ENCODE measurements around the gene PHGDH. TPM values are rescaled to one million over a fixed set of nuclear protein-coding genes. Genes with fewer than 3 reads are reported as not detected.

PHGDH gene
- total and polyA plus RNA-seq, 8 donors, result 31.9 to 132 (median 107) TPM

DNA sequence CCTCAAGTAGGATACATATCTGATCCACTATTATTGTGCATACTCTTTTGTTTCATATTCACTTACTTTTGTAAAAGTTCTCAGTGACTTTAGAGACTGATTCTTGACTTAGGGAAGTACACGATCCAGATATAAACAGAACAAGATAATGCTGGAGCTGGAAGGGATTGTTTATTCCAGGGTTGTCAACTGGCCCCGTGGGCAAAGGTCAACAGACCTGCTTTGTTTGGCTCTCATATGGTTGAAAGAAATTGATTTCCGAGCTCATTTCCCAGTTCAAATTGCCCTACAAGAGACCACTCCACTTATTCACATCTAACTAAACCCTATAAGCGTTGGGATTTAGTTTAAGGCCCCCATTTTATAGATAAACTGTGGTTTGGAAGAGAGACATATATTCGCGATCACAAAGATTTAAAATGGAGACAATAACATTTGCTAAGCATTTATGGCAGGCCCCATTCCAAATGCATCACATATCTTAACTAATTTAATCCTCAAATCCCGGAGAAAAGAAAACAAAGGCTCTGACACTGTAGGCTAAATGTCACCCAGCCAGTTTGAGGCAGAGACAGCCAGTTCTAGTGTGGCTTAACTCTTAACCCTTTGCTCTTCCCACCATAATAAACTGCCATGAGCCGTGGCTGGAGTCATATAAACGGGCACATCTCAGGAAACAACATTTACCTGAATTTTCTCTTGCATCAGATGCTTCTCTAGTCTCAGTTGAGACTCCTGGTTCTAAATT lies 78.9 kb downstream of the PHGDH start:
- no peaks in the 10 kb centered on the region for H3K36me3 ChIP-seq
- peaks cover 0 to 3% of the 10 kb centered on the region in 2 donors for H3K4me1 ChIP-seq
- TF ChIP-seq, protein P1, sequence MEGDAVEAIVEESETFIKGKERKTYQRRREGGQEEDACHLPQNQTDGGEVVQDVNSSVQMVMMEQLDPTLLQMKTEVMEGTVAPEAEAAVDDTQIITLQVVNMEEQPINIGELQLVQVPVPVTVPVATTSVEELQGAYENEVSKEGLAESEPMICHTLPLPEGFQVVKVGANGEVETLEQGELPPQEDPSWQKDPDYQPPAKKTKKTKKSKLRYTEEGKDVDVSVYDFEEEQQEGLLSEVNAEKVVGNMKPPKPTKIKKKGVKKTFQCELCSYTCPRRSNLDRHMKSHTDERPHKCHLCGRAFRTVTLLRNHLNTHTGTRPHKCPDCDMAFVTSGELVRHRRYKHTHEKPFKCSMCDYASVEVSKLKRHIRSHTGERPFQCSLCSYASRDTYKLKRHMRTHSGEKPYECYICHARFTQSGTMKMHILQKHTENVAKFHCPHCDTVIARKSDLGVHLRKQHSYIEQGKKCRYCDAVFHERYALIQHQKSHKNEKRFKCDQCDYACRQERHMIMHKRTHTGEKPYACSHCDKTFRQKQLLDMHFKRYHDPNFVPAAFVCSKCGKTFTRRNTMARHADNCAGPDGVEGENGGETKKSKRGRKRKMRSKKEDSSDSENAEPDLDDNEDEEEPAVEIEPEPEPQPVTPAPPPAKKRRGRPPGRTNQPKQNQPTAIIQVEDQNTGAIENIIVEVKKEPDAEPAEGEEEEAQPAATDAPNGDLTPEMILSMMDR (IDR thresholded peaks at IDR 0.05), result no peak
- intact Hi-C loops (cut with DNase I), result no loop called here
- ATAC-seq, result no peak
- H3K27me3 ChIP-seq, result no peaks in the 10 kb centered on the region
- H3K9me3 ChIP-seq, result no peaks in the 10 kb centered on the region
- no peak overlapping the region for H3K4me3 ChIP-seq
- DNase-seq, result no peak
- no peak overlapping the region for H3K27ac ChIP-seq

DNA sequence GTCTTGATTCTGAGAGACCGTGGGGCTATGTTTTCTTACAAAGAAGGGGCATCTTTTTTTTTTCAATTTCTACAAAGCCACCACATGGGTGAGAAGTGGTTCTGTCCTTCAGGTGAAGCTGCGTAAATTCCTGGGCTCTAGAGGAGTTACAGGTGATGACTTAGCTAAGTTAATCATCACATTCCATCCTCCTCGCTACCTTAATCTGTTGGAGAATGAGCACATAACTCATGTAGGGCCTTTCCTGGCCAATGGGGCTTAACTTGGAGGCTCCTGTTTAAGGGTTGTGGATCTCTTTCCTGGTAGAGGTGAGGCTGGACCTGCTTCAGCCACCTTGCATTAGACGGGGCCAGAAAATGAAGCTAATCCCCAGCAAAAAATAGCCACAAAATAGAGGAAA lies 79.6 kb downstream of the PHGDH start:
- Histone ChIP-seq H3K27ac (no peak overlapping the region), H3K36me3 (no peaks in the 10 kb centered on the region), H3K4me3 (no peak overlapping the region), H3K27me3 (no peaks in the 10 kb centered on the region), H3K4me1 (peaks cover 0 to 3% of the 10 kb centered on the region in 2 donors), H3K9me3 (no peaks in the 10 kb centered on the region)
- TF ChIP-seq, protein P1 (IDR thresholded peaks at IDR 0.05), result no peak
- ATAC-seq (no peak), DNase-seq (no peak)
- intact Hi-C loops (cut with DNase I), result no loop called here

Other genes with a start within 250 kb of the PHGDH start
- not detected for gene HSD3B1, start 204.7 kb upstream of the PHGDH start, total RNA-seq
- gene HSD3B1, start 204.7 kb upstream of the PHGDH start, polyA plus RNA-seq (ENCODE audit: insufficient read length in 6 of 6), result 1 to 10 TPM in 1 of 6 donors, under 1 TPM in 4, not detected in 1; 0.54 to 1.1 (median 0.74) TPM
- gene ZNF697, start 63.7 kb upstream of the PHGDH start, total RNA-seq, result 1 to 10 TPM; 8.0 to 8.1 TPM
- gene ZNF697, start 63.7 kb upstream of the PHGDH start, polyA plus RNA-seq (ENCODE audit: insufficient read length in 6 of 6), result 10 to 100 TPM; 25.4 to 27.2 (median 25.9) TPM
- under 1 TPM in 1 of 2 donors, not detected in 1; 0.26 TPM for gene HMGCS2, start 57.0 kb downstream of the PHGDH start, total RNA-seq
- gene HMGCS2, start 57.0 kb downstream of the PHGDH start, polyA plus RNA-seq (ENCODE audit: insufficient read length in 6 of 6), result 1 to 10 TPM in 3 of 6 donors, under 1 TPM in 3; 0.38 to 1.2 (median 0.80) TPM
- gene REG4, start 99.5 kb downstream of the PHGDH start, total RNA-seq, result not detected
- gene REG4, start 99.5 kb downstream of the PHGDH start, polyA plus RNA-seq (ENCODE audit: insufficient read length in 6 of 6), result not detected
- gene ADAM30, start 184.6 kb downstream of the PHGDH start, total RNA-seq, result not detected
- not detected for gene ADAM30, start 184.6 kb downstream of the PHGDH start, polyA plus RNA-seq (ENCODE audit: insufficient read length in 6 of 6)